Breast epithelium (tissue), 4 donors: ENCODE data around the gene TNFRSF1A. TPM values are rescaled to one million over a fixed set of nuclear protein-coding genes. Genes with fewer than 3 reads are reported as not detected.
A peak's percentile ranks its signal among the peaks of the same experiment; 100 is the strongest.

Experiments
- DNase-seq, 2 donors: peaks; one replicate each; pipeline ENCODE4 v3.0.0-alpha.2; 2019; ENCODE audit warnings: low spot score in 2 of 2
- H3K27ac ChIP-seq, 2 donors: fragments of 200-600 bp; sonication (generic) in 1 of 2; one replicate each; pipeline ENCODE4 v1.5.1; 2016 to 2019; ENCODE audit warnings: mild to moderate bottlenecking in 1 of 2
- H3K27me3 ChIP-seq, 2 donors: fragments of 200-600 bp; sonication (generic) in 1 of 2; one replicate each; pipeline versions ENCODE4 v1.5.1 to v1.6.0; 2017 to 2019; ENCODE audit warnings: control low read depth in 1 of 2, mild to moderate bottlenecking in 1 of 2
- H3K36me3 ChIP-seq: fragments of 200-600 bp; one replicate; pipeline ENCODE4 v1.5.1; 2019
- H3K4me1 ChIP-seq, 2 donors: fragments of 200-600 bp; sonication (generic); one replicate each; pipeline ENCODE4 v1.5.1; 2016 to 2019; ENCODE audit warnings: control low read depth in 1 of 2
- H3K4me3 ChIP-seq, 3 donors: fragments of 200-600 bp; sonication (generic); 1 replicate in 2 of 3; 2 replicates in 1 of 3; pipeline ENCODE4 v1.5.1; 2016 to 2019; ENCODE audit warnings: mild to moderate bottlenecking in 3 of 3, moderate library complexity in 2 of 3
- H3K9me3 ChIP-seq, 2 donors: fragments of 200-600 bp; sonication (generic) in 1 of 2; one replicate each; pipeline ENCODE4 v1.5.1; 2016 to 2019; ENCODE audit warnings: control low read depth in 1 of 2
- POLR2A ChIP-seq: fragments of 450-650 bp; IDR thresholded peaks from one replicate; pipeline ENCODE4 v1.6.1; 2016; ENCODE audit warnings: antibody characterized with exemption, mild to moderate bottlenecking, moderate library complexity
- POLR2AphosphoS5 ChIP-seq, 3 donors: sonication (generic); formaldehyde crosslinking; IDR thresholded peaks; one replicate each; pipeline ENCODE4 v1.6.1; 2017; ENCODE audit warnings: antibody characterized with exemption in 3 of 3
- intact Hi-C: fragments of 100-400 bp; cut with DNase I; formaldehyde crosslinking; loops from one replicate; pipeline ENCODE4 v1.15.1; 2023; ENCODE audit warnings: low total_unique reads
- total RNA-seq, 3 donors: library from RNA; depleted of rRNA; stranded (reverse); fragments of >200 nt; gene quantifications; one replicate each; pipeline ENCODE4 v1.1.0, GENCODE V29; 2016
- TF ChIP-seq, protein P1 (sequence below), 3 donors: fragments of 450-650 bp; IDR thresholded peaks; one replicate each; pipeline ENCODE4 v1.5.1; 2016 to 2017; ENCODE audit warnings: antibody characterized with exemption in 3 of 3, mild to moderate bottlenecking in 3 of 3, moderate library complexity in 3 of 3

The TNFRSF1A gene
- total RNA-seq, 3 donors from 2014 or later = 232 to 256 (median 238) TPM

DNA sequence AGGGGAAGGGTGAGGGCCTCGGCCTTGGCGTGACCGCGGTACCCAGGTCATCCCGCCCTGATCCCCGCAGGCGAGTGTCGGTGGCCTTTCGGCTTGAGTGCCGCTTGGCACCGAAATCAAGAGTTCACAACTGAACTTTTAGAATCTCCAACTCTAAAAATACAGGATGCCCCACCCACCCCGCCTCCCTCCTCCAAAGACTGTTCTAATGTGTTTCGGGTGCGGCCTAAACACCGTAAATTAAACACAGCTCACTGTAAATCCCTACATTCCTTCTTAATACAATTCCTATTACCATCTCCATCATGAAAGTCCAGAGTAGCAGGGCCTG, 22.1 kb upstream of the TNFRSF1A start:
- TF ChIP-seq POLR2AphosphoS5 (IDR thresholded peaks at IDR 0.05) = peak in 2 of 3 donors; percentile 25 to 35
- no peak for TF ChIP-seq POLR2A
- intact Hi-C loops = no loop called here
- H3K36me3 ChIP-seq = no peaks in the 10 kb centered on the region
- H3K4me3 ChIP-seq = peak overlapping the region; percentile 53 to 83 (median 63)
- peaks cover 0 to 4% of the 10 kb centered on the region in 2 donors for H3K4me1 ChIP-seq
- no peaks in the 10 kb centered on the region for H3K27me3 ChIP-seq
- no peak for DNase-seq
- H3K9me3 ChIP-seq = no peaks in the 10 kb centered on the region
- H3K27ac ChIP-seq = peak overlapping the region; percentile 91 to 98

DNA sequence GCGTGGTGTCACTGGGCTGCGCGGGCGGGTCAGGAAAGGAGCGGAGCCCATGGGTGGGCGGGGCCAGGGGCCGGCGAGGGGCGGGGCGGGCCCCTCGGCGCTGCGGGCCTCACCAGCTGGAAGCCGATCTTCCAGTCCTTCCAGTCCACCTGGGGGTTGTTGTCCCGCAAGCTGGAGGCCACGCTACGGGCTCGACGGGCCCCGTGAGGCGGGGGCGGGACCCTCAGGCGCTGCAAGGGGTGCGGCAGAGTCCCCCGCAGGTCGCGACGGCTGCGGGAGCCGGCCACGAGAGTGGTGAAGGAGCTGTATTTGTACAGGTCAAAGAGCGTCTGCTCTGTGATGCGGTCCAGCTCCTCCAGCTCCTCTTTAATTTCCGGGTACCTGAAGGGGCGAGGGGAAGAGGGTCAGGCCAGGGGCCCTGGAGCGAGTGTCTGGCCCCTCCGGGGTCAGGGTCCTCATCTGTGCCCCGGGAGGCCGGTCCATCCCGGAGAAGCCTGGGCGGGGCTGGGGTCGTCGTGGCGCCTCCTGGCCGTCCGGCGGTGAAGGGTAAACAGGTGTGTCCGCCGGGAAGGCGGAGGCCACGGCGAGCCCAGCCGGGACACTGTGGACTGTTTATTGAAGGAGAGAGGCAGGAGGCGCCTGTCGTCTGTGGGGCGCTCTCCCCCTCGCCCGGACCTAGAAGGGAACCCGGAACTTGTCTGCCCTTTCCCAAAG, 21.6 kb upstream of the TNFRSF1A start:
- TF ChIP-seq, protein P1, sequence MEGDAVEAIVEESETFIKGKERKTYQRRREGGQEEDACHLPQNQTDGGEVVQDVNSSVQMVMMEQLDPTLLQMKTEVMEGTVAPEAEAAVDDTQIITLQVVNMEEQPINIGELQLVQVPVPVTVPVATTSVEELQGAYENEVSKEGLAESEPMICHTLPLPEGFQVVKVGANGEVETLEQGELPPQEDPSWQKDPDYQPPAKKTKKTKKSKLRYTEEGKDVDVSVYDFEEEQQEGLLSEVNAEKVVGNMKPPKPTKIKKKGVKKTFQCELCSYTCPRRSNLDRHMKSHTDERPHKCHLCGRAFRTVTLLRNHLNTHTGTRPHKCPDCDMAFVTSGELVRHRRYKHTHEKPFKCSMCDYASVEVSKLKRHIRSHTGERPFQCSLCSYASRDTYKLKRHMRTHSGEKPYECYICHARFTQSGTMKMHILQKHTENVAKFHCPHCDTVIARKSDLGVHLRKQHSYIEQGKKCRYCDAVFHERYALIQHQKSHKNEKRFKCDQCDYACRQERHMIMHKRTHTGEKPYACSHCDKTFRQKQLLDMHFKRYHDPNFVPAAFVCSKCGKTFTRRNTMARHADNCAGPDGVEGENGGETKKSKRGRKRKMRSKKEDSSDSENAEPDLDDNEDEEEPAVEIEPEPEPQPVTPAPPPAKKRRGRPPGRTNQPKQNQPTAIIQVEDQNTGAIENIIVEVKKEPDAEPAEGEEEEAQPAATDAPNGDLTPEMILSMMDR (IDR thresholded peaks at IDR 0.05) = peak in 1 of 3 donors; percentile 8
- TF ChIP-seq POLR2AphosphoS5 (IDR thresholded peaks at IDR 0.05) (peak; percentile 43 to 87 (median 78)), POLR2A (peak; percentile 52)
- H3K4me3 ChIP-seq = peak overlapping the region; percentile 53 to 83 (median 63)
- peak overlapping the region; percentile 91 to 98 for H3K27ac ChIP-seq
- DNase-seq = peak in 1 of 2 donors; percentile 78
- peaks cover 0 to 4% of the 10 kb centered on the region in 2 donors for H3K4me1 ChIP-seq
- no peaks in the 10 kb centered on the region for H3K36me3 ChIP-seq
- no peaks in the 10 kb centered on the region for H3K27me3 ChIP-seq
- no peaks in the 10 kb centered on the region for H3K9me3 ChIP-seq
- intact Hi-C loops = no loop called here

DNA sequence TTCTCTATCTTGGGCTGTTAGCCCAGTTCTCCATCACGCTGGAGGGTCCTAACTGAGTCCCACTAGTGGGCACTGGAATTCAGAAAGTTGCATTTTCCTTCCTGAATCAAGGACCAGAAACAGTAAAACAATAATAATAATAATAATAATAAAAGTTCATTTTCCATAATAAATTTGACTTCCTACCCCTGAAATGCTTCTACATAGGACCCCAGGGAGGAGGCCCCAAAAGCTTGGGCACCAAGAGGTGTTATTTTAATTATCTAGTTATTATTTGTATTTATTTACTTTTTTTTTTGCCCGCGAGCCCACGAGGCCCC, 21.1 kb upstream of the TNFRSF1A start:
- no peaks in the 10 kb centered on the region for H3K36me3 ChIP-seq
- intact Hi-C loops = no loop called here
- H3K4me1 ChIP-seq = peaks cover 0 to 4% of the 10 kb centered on the region in 2 donors

DNA sequence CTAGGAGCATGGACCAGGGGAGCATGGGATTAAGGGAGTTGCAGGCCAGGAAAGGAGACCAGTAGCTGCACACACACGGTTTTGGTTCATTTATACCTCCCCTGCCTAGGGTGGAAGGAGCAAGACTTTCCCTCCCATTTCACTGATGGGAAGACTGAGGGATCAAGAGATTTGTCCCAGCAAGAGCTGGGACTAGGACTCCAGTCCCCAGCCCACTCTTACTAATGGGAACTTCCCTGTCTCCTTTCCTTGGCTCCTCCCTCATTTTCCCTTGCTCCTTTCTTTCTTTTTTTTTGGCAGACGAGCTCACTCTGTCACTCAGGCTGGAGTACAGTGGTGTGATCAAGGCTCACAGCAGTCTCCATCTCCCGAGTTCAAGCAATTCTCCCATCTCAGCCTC, 20.5 kb upstream of the TNFRSF1A start:
- H3K4me1 ChIP-seq = peaks cover 0 to 4% of the 10 kb centered on the region in 2 donors
- H3K36me3 ChIP-seq = no peaks in the 10 kb centered on the region
- H3K27me3 ChIP-seq = no peaks in the 10 kb centered on the region
- no peak overlapping the region for H3K4me3 ChIP-seq
- H3K27ac ChIP-seq = peak overlapping the region; percentile 43 to 91
- DNase-seq = no peak
- TF ChIP-seq POLR2A (no peak), POLR2AphosphoS5 (IDR thresholded peaks at IDR 0.05) (no peak)
- TF ChIP-seq, protein P1 (IDR thresholded peaks at IDR 0.05) = no peak
- intact Hi-C loops = no loop called here
- H3K9me3 ChIP-seq = no peaks in the 10 kb centered on the region

More for the DNA sequence above, 21.1 kb upstream of the TNFRSF1A start:
- Histone ChIP-seq H3K27me3 (no peaks in the 10 kb centered on the region), H3K9me3 (no peaks in the 10 kb centered on the region), H3K27ac (peak overlapping the region; percentile 91 to 98), H3K4me3 (peak overlapping the region; percentile 53 to 83 (median 63))
- DNase-seq = no peak
- no peak for TF ChIP-seq POLR2AphosphoS5 (IDR thresholded peaks at IDR 0.05)
- no peak for TF ChIP-seq POLR2A
- TF ChIP-seq, protein P1 (IDR thresholded peaks at IDR 0.05) = no peak

DNA sequence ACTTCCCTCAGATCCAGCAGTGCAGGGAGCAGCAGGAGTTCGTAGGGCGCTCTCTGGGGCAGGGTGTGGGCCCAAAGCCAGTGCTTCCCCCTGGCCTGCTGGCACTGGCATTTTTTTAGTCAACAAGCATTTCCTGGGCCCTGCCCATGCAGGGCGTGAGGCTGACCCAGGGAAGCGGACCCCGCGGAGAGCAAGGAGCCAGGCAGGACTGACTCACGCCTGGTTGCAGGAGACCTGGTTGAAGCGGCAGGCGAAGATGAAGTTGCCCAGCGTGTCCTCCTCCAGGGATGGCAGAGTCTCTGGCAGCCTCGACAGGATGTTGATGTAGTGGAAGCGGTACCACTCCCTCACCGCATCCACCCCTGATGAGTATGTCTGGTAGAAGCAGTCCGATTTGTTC, 20.0 kb upstream of the TNFRSF1A start:
- TF ChIP-seq, protein P1 (IDR thresholded peaks at IDR 0.05) = no peak
- TF ChIP-seq POLR2AphosphoS5 (IDR thresholded peaks at IDR 0.05) (no peak), POLR2A (no peak)
- Histone ChIP-seq H3K4me3 (no peak overlapping the region), H3K27ac (peak overlapping the region in 1 of 2 donors; percentile 43), H3K4me1 (peaks cover 0 to 4% of the 10 kb centered on the region in 2 donors), H3K9me3 (no peaks in the 10 kb centered on the region), H3K36me3 (no peaks in the 10 kb centered on the region), H3K27me3 (no peaks in the 10 kb centered on the region)
- DNase-seq = no peak
- intact Hi-C loops = no loop called here
